Vagina (tissue), 2 donors: ENCODE data around the gene COL11A1.

Experiments used
- CTCF ChIP-seq, 3 experiments: fragments of 450-650 bp in 2 of 3; fragments of 200-600 bp in 1 of 3; sonication (generic) in 1 of 3; IDR thresholded peaks; one replicate each; pipeline ENCODE4 v1.5.1; 2017 to 2019; ENCODE audit warnings: antibody characterized with exemption in 3 of 3, mild to moderate bottlenecking in 2 of 3, moderate library complexity in 2 of 3
- POLR2A ChIP-seq, 2 donors: fragments of 450-650 bp; IDR thresholded peaks; one replicate each; pipeline ENCODE4 v1.6.1; 2017; ENCODE audit warnings: antibody characterized with exemption in 2 of 2, mild to moderate bottlenecking in 2 of 2, moderate library complexity in 2 of 2
- POLR2AphosphoS5 ChIP-seq, 2 donors: sonication (generic); formaldehyde crosslinking; IDR thresholded peaks; one replicate each; pipeline ENCODE4 v1.9.0; 2017; ENCODE audit warnings: antibody characterized with exemption in 2 of 2, mild to moderate bottlenecking in 2 of 2, low read depth in 1 of 2; ENCODE audit not compliant: insufficient read depth in 1 of 2

- TF ChIP-seq POLR2AphosphoS5 (IDR thresholded peaks at IDR 0.05; ENCODE audit: insufficient read depth in 1 of 2, low read depth in 1 of 2) (no peak), CTCF (IDR thresholded peaks at IDR 0.05) (no peak), POLR2A (IDR thresholded peaks at IDR 0.05) (no peak)
These were observed 249.6 kb downstream of the COL11A1 start for GRCh38 chr1:102858695-102859094.
